BJ (cell line): ENCODE results near the gene SYT6. TPM values are rescaled to one million over a fixed set of nuclear protein-coding genes. Genes with fewer than 3 reads are reported as not detected.

Experiments
- CTCF ChIA-PET: fragments of 350-600 bp; formaldehyde crosslinking; extraction: SDS; loops from one replicate; lab custom pipeline; 2021; ENCODE audit warnings: antibody characterized with exemption, inconsistent platforms; lab: Yijun Ruan, JAX
- POLR2A ChIA-PET: fragments of 300-600 bp; sonication (Branson Sonifier 250); formaldehyde crosslinking; extraction: SDS; loops from one replicate; lab custom pipeline; 2021; ENCODE audit warnings: antibody characterized with exemption; lab: Charles Lee
- DNase-seq: peaks from one replicate; pipeline ENCODE4 v3.0.0-alpha.2; 2011; ENCODE audit warnings: low read depth
- H3K27me3 ChIP-seq: 2 replicates; pipeline ENCODE4 v1.6.0; 2011; ENCODE audit warnings: low read length; ENCODE audit not compliant: control insufficient read depth, insufficient read depth
- H3K36me3 ChIP-seq: 2 replicates; pipeline ENCODE4 v1.5.1; 2011; ENCODE audit warnings: low read length; ENCODE audit not compliant: control insufficient read depth, insufficient read depth
- H3K4me3 ChIP-seq: 2 replicates; pipeline ENCODE4 v1.5.1; 2011; ENCODE audit warnings: low read depth, mild to moderate bottlenecking, control low read depth, low read length
- CTCF ChIP-seq: IDR thresholded peaks from 2 replicates; pipeline ENCODE4 v1.5.1; 2011; ENCODE audit warnings: low read depth, mild to moderate bottlenecking, control low read depth, inconsistent platforms, low read length, moderate library complexity; ENCODE audit not compliant: insufficient read depth
- polyA plus RNA-seq: library from polyadenylated mRNA; depleted of rRNA; stranded (reverse); fragments of >200 nt; gene quantifications from 2 replicates; pipeline ENCODE4 v1.2.3, GENCODE V29; 2011

The SYT6 gene
- polyA plus RNA-seq, 1 experiment: not detected

GRCh38 chr1:114080511-114081436, 72.9 kb downstream of the SYT6 start:
- H3K27me3 ChIP-seq: peaks cover 6% of the 10 kb centered on the region
- no peak for DNase-seq
- H3K36me3 ChIP-seq: no peaks in the 10 kb centered on the region
- POLR2A ChIA-PET: no interaction called here
- H3K4me3 ChIP-seq: no peak overlapping the region
- no peak for TF ChIP-seq CTCF
- CTCF ChIA-PET: interaction anchor here (0.9 kb wide), 2 partner anchors 8 to 11 kb away, joined by 3 to 4 read pairs; no protein-coding TSS in a partner anchor

- CTCF ChIA-PET: no interaction called here
- POLR2A ChIA-PET: no interaction called here
- no peak for TF ChIP-seq CTCF
- DNase-seq: no peak
- Histone ChIP-seq H3K4me3 (no peak overlapping the region), H3K36me3 (no peaks in the 10 kb centered on the region), H3K27me3 (peaks cover 5% of the 10 kb centered on the region)
Observed at GRCh38 chr1:114079596-114080190, 74.0 kb downstream of the SYT6 start.

- no peak for TF ChIP-seq CTCF
- DNase-seq: no peak
- H3K4me3 ChIP-seq: no peak overlapping the region
- no peaks in the 10 kb centered on the region for H3K36me3 ChIP-seq
- peaks cover 4% of the 10 kb centered on the region for H3K27me3 ChIP-seq
- POLR2A ChIA-PET: no interaction called here
- CTCF ChIA-PET: no interaction called here
Observed at GRCh38 chr1:114078116-114078515, 75.6 kb downstream of the SYT6 start.

GRCh38 chr1:114077188-114077587, 76.5 kb downstream of the SYT6 start:
- TF ChIP-seq CTCF: no peak
- DNase-seq: no peak
- Histone ChIP-seq H3K27me3 (peaks cover 4% of the 10 kb centered on the region), H3K4me3 (no peak overlapping the region), H3K36me3 (no peaks in the 10 kb centered on the region)
- CTCF ChIA-PET: no interaction called here
- POLR2A ChIA-PET: no interaction called here

GRCh38 chr1:114076308-114076707, 77.4 kb downstream of the SYT6 start:
- no peak overlapping the region for H3K4me3 ChIP-seq
- no peaks in the 10 kb centered on the region for H3K36me3 ChIP-seq
- ChIA-PET CTCF (no interaction called here), POLR2A (no interaction called here)
- H3K27me3 ChIP-seq: peaks cover 4% of the 10 kb centered on the region
- TF ChIP-seq CTCF: no peak
- DNase-seq: no peak
